Stimulated activated naive CD4-positive, alpha-beta T cell (primary cell): ENCODE results near the gene DENND1C.
A peak's percentile ranks its signal among the peaks of the same experiment; 100 is the strongest.

Experiments used
- DNase-seq, 6 experiments: peaks; one replicate each; lab custom pipeline; 2025; lab: John Stamatoyannopoulos, UW

The DENND1C gene, protein sequence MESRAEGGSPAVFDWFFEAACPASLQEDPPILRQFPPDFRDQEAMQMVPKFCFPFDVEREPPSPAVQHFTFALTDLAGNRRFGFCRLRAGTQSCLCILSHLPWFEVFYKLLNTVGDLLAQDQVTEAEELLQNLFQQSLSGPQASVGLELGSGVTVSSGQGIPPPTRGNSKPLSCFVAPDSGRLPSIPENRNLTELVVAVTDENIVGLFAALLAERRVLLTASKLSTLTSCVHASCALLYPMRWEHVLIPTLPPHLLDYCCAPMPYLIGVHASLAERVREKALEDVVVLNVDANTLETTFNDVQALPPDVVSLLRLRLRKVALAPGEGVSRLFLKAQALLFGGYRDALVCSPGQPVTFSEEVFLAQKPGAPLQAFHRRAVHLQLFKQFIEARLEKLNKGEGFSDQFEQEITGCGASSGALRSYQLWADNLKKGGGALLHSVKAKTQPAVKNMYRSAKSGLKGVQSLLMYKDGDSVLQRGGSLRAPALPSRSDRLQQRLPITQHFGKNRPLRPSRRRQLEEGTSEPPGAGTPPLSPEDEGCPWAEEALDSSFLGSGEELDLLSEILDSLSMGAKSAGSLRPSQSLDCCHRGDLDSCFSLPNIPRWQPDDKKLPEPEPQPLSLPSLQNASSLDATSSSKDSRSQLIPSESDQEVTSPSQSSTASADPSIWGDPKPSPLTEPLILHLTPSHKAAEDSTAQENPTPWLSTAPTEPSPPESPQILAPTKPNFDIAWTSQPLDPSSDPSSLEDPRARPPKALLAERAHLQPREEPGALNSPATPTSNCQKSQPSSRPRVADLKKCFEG

DNA sequence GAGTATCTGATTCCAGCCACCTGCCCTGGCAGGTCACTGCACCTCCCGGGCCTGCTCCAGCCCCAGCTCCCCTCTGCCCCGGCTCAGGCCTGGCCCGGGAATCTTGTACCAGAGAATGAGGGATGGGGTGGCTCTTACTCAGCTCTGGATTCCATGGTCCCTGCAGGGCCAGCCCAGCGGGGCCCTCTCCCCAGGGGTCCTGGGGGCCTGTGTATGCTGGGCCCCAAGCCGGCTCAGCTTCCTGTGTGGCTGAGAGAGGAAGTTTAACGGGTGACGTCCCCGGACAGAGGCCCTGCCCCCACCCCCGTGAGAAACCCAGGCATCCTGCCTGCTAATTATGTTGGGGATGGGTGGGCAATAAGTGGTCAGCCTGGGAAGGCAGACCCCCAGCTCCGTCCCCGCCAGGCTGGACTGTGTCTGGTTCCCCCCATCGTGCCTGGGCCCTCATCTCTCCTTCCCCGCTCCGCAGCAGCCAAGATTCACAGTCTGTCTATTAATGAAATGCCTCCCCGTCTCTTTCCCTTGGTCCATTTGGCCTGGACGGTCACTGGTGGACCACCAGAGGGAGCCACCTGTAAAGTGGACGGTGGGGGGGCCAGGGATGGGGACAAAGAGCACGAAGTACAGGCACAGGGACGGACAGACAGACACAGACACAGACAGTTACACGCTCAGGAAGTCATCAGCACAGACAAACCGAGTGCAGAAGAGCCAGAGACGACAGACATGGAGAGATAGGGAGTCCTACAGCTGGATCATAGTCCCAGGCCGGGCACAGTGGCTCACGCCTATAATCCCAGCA is at the start of gene DENND1C:
Gene DENND1C (minus strand): TSS at position 247 of the 802 bp plus-strand sequence. CDS start 92 bp downstream, at position 155.
- peak in 5 of 6 experiments; percentile 32 to 72 (median 55) for DNase-seq

DNA sequence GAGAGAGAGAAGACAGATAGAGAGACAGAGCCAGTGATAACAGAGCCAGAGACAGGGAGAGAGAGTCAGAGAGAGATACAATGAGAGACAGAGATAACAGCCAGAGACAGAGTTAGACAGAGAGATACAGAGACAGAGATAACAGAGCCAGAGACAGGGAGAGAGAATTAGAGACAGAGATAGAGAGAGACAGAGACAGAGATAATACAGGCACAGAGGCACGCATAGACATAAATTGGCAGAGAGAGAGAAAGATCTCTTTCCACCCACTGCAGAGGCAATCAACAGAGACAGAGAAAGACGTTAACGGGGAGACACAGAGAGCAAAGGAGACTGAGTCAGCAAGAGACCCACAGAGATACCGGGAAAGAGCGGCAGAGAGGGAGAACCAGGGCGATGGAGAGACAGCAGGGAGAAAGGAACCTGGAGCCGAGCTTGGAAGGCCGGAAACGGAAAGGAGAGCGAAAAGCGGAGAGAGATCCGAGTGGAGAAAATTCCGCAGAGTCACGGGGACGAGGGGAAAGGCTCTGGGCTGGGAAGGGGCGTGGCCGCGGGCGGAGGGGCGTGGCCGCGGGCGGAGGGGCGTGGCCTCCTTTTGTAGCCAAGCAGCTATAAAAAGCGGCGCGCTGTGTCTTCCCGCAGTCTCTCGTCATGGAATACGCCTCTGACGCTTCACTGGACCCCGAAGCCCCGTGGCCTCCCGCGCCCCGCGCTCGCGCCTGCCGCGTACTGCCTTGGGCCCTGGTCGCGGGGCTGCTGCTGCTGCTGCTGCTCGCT is 49.0 kb upstream of the DENND1C start, which contains the start of gene TNFSF9:
Gene TNFSF9 (plus strand): TSS at position 641 of the 777 bp plus-strand sequence. CDS start 11 bp downstream, at position 652.
- DNase-seq = peak; percentile 12 to 81 (median 74)

DNA sequence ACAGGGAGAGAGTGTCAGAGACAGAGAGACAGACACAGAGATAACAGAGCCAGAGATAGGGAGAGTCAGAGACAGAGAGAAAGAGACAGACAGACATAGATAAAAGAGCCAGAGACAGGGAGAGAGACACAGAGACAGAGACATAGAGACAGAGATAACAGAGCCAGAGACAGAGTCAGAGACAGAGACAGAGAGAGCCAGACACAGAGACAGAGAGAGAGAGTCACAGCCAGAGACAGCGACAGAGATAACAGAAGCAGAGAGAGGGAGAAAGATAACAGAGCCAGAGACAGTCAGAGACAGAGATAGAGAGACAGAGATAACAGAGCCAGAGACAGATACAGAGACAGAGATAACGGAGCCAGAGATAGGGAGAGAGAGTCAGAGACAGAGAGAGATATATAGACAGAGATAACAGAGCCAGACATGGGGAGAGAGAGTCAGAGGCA is 48.4 kb upstream of the DENND1C start:
- no peak for DNase-seq

DNA sequence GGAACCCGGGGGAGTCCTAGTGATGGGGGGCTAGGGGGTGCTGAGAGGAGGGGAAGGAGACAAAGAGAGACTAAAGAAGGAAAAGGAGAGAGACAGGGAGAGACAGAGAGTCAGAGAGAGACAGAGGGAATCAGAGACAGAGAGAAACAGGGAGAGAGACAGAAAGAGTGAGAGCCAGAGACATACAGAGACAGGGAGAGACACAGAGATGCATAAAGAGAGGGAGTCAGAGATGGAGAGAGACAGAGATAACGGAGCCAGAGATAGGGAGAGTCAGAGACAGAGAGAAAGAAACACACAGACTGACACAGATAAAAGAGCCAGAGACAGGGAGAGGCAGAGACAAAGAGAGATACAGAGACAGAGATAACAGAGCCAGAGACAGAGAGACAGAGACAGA is 47.8 kb upstream of the DENND1C start:
- DNase-seq = no peak

DNA sequence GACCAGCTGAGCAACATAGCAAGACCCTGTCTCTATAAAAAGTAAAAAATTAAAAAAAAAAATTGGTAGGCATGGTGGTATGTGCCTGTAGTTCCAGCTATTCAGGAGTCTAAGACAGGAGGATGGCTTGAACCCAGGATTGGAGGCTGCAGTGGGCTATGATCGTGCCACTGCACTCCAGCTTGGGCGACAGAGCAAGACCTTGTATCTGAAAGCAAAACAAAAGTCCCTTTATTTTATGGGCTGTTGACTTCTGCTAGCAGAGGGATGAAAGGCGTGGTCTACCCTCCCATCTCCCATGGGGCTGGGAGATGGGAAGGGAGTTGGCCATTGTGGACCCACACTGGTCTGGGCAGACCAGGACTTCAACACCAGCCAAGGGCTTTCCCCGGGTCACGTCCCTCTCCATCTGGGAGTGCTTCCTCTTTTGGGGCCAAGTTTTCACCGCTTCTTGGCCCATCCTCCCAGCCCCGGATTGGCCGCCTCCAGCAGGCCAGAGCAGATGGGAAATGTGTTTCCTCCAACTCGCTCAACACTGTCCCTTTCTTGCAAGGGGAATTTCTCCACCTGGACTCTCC is 47.0 kb upstream of the DENND1C start:
- DNase-seq = no peak

DNA sequence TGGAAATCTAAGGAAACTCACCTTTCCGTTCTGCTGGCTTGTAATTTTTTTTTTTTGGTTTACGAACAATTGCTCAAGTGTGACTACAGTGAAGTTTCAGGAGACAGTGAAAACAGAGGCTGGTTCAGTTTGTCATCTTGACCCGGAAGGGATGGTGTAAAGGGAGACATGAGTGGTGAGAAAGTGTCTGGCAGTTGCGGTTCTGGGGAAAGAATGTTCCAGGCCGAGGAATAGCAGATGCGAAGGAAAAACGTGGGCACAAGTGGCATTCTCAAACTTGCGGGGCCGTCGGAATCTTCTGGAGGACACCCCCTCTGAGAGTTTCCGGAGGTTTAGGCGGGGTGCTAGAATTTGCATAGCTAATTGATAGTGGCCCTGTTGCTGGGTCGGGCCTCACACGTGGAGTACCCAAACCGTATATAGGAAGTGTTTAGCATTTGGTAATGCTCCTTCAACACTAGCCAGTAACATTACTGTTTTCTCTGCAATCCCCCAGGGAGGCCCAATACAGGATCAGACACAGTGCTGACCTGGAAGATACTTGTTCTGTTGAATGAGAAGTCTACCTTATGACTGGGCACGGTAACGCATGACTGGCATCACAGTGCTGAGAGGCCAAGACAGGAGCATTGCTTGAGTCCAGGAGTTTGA is 46.4 kb upstream of the DENND1C start:
- no peak for DNase-seq

DNA sequence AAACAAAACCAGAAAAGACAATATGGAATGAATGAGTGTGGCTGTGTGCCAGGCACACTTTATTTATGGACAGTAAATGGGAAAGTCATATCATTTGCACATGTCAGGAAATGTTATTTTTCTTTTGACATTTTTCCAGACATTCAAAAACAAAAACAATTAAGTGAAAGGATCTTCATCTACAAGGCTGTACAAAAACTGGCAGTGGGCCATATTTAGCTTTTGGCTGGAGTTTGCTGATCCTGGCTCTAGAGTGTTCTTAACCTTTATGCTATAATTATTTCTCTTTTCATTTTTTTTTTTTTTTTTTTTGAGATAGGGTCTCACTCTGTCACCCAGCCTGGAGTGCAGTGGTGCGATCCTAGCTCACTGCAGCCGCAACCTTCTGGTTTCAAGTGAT is 42.7 kb upstream of the DENND1C start:
- no peak for DNase-seq

DNA sequence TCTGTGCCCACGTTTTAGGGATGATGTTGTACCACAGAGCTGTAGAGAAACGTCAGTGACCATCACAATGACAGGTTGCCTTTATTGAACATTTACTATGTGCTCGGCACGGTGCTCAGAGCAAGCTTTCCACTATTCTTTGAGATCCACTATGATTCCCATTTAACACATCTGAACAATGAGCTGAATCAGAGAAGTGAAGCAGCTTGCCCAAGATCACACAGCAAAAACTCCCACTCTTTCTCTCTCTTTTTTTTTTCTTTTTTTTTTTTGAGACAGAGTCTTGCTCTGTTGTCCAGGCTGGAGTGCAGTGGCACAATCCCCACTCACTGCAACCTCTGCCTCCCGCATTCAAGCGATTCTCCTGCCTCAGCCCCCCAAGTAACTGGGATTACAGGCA is 41.1 kb upstream of the DENND1C start:
- no peak for DNase-seq

DNA sequence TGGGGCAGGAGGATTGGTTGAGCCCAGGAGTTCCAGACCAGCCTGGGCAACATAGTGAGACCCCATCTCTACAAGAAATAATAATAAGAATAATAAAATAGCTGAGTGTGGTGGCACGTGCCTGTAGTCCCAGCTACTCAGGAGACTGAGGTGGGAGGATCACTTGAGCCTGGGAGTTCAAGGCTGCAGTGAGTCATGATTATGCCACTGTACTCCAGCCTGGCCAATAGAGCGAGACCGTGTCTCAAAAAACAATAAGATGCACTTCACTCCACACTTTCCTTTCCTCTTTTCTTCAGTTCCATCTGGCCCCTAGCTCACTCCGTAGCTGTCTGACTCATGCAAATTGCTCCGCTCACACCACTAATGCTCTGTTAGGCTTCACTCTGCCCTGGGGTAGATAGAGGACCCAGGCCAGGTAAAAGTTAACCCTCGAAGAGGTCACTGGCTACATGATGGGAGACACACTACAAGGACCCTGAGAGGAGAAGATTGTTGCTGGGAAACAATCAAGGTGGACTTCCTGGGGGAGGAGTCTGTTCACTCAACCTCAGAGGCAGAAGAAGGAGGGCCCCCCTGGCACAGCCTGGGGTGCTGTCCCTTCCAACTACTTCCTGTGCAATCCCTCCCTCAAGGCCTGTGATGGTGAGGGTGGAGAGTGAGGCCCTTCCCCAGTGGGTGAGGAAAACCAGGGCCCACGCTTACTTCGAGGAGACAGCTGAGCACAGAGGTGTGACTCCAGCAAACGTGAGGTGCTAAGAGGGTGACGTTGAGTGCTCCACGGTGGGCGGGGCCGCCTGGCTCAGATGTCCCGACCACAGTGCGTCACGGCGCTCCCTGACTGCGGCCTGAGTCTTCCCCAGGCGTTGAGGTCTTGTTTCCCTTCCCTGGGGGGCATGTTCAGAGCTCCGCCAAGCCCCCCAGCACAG is 40.4 kb upstream of the DENND1C start:
- DNase-seq = no peak

DNA sequence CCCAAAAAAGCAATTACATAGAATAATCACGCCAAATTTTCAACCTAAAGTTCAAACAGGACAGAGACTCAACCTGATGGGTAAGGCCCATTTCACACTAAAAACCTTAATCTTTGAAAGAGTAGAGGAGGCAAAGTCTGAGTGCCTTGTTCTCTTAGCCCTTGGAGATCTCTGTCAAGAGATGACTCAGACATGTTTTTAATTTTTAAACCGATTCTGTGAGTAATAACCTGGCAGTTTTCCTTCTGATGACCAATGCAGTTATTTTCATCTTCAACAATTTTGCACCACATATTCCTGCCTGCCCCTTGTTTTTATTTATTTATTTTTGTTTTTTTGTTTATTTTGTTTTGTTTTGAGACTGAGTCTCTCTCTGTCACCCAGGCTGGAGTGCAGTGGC is 37.7 kb upstream of the DENND1C start:
- DNase-seq = no peak

DNA sequence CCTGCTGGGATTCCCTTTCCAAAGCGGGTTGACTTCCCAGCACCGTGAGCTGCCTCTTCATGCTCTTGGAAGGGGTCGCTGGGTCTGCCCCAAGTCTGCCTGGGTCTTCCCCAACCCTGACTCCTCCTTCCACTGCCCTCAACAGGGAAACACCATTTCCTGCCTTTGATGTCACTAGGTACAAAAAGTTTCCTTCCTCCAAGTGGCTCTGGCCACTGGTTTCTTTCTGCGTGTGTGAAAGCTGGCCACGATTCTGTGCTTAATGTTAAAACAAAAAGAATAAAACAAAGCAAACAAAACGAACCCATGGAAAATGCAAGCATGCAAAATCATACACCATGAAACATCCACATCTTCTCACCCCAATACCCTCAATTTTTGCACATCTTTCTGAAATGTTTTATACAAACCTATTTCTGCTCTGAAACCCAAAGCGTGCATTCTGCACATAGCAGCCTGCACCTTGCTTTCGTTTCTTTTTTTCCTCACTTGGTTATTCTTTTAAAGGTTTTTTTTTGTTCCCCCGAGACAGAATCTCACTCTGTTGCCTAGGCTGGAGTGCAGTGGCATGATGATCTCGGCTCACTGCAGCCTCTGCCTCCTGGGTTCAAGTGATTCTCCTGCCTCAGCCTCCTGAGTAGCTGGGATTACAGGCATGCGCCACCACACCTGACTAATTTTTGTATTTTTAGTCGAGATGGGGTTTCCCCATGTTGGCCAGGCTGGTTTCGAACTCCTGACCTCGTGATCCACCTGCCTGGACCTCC is 36.7 kb upstream of the DENND1C start:
- no peak for DNase-seq

DNA sequence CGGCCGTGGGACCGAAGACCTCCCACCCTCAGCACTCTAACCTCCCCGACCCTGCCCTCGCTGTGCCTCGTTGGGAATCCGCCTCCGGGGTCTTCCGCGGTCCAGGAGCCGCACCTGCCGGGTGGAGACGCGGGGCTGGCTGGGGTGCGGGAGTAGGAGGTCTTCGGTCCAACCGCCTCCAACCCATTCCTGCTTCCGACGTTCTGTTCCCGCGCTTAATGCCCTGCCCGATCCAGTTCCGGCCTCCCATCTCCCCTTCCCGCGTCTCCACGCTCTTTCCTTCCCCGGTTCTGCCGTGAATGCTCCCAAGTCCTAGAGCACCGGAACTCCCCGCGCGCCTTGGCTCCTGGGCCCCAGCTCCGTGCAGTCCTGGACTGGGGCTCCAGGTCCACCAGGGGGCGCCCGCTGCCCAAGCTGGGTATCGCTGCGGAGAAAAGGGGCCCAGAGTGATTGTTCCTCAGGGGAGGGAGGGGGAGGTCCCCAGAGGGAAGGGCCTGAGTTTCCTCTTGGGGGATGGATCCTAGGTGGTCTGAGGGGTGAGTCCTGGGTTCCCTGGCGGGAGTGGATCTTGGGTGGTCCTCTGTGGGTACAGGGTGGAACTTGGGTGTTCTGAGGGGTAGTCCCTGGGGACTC is 35.2 kb upstream of the DENND1C start:
- peak; percentile 67 to 90 (median 83) for DNase-seq

DNA sequence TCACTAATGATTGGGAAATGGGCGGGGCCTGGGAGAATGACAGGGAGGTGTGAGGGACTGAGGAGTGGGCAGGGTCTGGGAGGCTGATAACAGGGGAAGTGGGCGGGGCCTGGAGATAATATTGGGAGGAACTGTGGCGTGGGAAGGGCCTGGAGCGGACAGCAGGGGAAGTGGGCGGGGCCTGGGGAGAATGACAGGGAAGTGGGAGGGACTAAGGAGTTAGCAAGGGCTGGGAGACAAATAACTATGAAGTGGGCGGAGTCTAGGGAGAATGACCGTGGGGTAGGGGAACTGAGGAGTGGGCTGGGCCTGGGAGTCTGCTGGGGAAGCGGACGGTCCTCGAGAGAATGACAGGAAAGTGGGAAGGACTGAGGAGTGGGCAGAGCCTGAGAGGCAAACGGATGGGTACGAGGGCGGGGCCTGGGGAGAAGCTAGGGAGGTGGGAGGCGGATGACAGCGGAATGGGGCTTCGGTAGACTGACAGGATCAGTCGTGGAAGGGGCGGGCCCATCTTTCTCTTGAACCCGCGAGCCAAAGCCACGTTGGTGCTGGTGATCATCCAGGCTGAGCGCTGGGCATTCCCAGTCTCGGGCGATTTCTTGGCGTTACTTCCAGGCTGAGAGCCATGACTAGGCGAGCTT is 34.6 kb upstream of the DENND1C start:
- DNase-seq = peak; percentile 24 to 65 (median 46)

DNA sequence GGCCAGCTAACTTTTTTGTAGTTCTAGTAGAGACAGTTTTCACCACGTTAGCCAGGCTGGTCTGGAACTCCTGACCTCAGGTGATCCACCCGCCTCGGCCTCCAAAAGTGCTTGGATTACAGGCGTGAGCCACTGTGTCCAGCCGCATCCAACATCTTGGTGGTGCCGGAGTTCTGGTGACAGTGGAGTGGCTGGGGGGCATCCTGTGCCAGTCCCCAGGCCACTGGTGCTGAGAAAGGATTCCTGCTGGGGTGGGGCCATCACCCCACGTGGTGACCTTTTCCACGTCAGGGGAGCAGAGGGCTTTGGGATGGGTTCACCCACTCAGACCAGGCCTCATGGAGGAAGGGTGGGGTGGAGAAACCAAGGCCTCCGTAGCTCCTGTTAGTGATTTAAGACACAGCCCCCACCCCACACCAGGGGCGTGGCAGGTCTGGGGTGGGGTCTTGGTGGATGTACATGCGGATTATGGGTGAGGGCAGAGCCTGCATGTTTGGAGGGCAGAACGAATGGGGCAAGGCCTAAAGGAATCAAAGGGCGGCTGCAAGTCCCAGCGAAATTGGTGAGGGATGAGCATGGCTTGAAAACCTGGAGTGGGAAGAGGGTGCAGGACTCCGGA is 33.4 kb upstream of the DENND1C start:
- DNase-seq = no peak

DNA sequence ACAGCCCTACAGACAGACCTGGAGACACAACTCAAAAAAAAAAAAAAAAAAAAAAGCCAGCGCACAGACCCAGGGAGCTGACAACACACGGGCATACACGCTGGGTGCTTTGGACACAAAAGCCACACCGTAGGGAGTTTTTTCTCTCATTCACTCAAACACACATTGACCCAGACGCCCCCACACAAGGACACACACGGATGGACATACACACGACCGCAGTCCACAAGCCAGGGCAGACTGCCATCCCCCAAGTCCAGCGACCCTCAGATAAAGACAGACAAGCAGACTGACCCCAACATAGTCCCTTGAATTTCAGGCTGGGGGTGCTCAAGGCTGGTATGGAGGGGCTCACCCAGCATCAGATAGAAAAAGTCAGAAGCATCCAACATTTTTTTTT is 32.5 kb upstream of the DENND1C start:
- DNase-seq = no peak

DNA sequence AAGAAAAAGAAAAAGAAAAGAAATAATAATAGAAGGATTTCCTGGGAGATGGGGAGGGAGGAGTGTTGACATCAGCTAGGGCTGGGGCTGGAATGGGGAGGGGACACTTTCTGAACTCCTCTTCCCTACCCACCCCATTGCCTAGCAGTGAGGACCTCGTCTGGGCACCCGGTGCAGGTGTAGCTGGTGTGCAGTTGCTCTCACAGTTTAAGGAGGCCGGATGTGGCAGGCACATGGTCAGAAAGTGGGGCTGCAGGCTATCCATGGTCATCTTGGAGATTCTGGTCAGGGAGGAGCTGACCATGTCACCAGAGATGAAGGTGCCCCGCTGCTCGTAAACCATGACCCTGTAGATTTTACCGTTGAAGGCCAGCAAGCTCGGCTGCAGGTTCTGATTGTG is 29.0 kb upstream of the DENND1C start:
- DNase-seq = no peak
